Measurements from ENCODE around the gene TMEM106C. TPM values are rescaled to one million over a fixed set of nuclear protein-coding genes. Genes with fewer than 3 reads are reported as not detected.

Gene TMEM106C
- polyA plus RNA-seq, 1 donor (not counting 4 experiments of a cell fraction or from before 2014, with no cell fraction given) = 134 TPM

DNA sequence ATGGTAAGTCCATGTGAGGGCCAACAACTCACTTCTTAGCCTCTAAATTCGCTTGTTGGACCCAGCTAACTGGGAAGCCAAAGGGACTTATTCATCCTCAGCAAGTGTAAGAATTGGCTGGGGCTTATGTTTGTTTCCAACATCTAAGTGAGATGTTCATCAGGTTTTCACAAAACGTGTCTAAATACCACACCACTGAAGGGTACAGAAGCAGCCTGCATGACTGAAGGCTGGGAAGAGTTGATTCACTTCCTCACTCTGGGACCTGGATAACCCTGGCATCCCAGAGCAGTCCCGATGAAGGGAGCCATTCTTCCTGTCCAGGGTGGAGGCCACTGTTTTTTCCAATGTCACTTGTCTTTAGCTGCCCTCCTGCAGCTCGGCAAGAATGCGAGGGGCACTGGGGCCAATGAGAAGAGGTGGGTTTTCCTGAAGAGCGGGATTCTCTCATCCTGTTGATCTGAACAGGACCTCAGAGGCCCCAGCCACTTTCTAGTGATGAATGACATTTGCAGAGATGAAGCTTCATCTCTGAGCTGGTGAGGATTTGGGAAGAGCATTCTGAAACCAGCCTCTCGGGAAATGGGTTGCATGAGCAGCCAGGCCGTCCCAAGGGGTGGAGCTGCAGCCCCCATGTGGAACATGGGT lies 53.1 kb downstream of the TMEM106C start:
- no peak overlapping the region for H2AFZ ChIP-seq (ENCODE audit: control insufficient read depth, low read length)
- H3K4me2 ChIP-seq (ENCODE audit: control insufficient read depth, extremely low read depth, insufficient read depth, low read depth, low read length) = no peak overlapping the region
- DNase-seq (ENCODE audit: low read depth, low spot score) = no peak
- no peaks in the 10 kb centered on the region for H3K79me2 ChIP-seq (ENCODE audit: control insufficient read depth, insufficient read depth, low read length)
- peaks cover 18% of the 10 kb centered on the region for H3K27me3 ChIP-seq (ENCODE audit: control insufficient read depth, extremely low read depth, insufficient read depth, low read length)
- H3K4me3 ChIP-seq (ENCODE audit: control insufficient read depth in 2 of 3, extremely low read depth in 1 of 3, insufficient read depth in 2 of 3, low read depth in 1 of 3, low read length in 3 of 3) = no peak overlapping the region
- dilution Hi-C loops (cut with MboI; ENCODE audit: extremely low pct_ligation_motif_present, low sequenced_read_pairs) = no loop called here
- H4K20me1 ChIP-seq (ENCODE audit: control insufficient read depth, extremely low read depth, insufficient read depth, low read length) = no peaks in the 10 kb centered on the region
- no peaks in the 10 kb centered on the region for H3K9me1 ChIP-seq (ENCODE audit: control insufficient read depth, extremely low read depth, insufficient read depth, low read length)
- no peak for FAIRE-seq
- no peaks in the 10 kb centered on the region for H3K4me1 ChIP-seq (ENCODE audit: control insufficient read depth, extremely low read depth, insufficient read depth, low read length)
- H3K9me3 ChIP-seq (ENCODE audit: control insufficient read depth, low read depth, low read length) = no peaks in the 10 kb centered on the region
- H3K36me3 ChIP-seq (ENCODE audit: control insufficient read depth in 2 of 2, extremely low read depth in 1 of 2, insufficient read depth in 2 of 2, low read length in 2 of 2) = no peaks in the 10 kb centered on the region
- no peak for TF ChIP-seq EZH2 (IDR thresholded peaks at IDR 0.05; ENCODE audit: low read length)
- TF ChIP-seq, protein P1, sequence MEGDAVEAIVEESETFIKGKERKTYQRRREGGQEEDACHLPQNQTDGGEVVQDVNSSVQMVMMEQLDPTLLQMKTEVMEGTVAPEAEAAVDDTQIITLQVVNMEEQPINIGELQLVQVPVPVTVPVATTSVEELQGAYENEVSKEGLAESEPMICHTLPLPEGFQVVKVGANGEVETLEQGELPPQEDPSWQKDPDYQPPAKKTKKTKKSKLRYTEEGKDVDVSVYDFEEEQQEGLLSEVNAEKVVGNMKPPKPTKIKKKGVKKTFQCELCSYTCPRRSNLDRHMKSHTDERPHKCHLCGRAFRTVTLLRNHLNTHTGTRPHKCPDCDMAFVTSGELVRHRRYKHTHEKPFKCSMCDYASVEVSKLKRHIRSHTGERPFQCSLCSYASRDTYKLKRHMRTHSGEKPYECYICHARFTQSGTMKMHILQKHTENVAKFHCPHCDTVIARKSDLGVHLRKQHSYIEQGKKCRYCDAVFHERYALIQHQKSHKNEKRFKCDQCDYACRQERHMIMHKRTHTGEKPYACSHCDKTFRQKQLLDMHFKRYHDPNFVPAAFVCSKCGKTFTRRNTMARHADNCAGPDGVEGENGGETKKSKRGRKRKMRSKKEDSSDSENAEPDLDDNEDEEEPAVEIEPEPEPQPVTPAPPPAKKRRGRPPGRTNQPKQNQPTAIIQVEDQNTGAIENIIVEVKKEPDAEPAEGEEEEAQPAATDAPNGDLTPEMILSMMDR (optimal IDR thresholded peaks at IDR 0.05 in 1 of 3, IDR thresholded peaks at IDR 0.05 in 1 of 3, conservative IDR thresholded peaks at IDR 0.05 in 1 of 3; ENCODE audit: extremely low read depth in 1 of 3, insufficient read depth in 2 of 3, low read length in 3 of 3) = no peak
- no peak overlapping the region for H3K9ac ChIP-seq (ENCODE audit: control insufficient read depth, extremely low read depth, insufficient read depth, low read length)
- no peak overlapping the region for H3K27ac ChIP-seq (ENCODE audit: control insufficient read depth, insufficient read depth, low read length)

DNA sequence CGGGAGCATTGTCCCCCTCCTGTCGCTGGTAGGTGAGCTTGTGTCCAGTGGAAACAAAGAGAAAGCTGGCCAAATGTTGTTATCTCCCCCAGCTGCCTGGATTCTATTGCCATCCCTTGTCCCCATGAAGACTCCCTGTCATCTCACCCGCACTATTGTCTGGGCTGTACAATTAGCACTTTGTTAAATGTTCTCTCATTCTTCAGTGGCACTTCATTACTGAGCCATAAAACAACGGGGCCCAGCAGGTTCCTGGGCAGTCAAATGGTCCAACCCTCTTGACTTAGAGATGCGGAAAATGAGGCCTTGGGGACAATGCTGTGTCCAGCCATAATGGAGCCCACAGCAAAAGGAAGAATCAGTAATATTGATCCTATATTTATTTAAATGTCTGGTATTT lies 54.1 kb downstream of the TMEM106C start:
- Histone ChIP-seq H3K36me3 (ENCODE audit: control insufficient read depth in 2 of 2, extremely low read depth in 1 of 2, insufficient read depth in 2 of 2, low read length in 2 of 2) (no peaks in the 10 kb centered on the region), H3K9me1 (ENCODE audit: control insufficient read depth, extremely low read depth, insufficient read depth, low read length) (no peaks in the 10 kb centered on the region), H3K27me3 (ENCODE audit: control insufficient read depth, extremely low read depth, insufficient read depth, low read length) (peaks cover 23% of the 10 kb centered on the region), H3K4me1 (ENCODE audit: control insufficient read depth, extremely low read depth, insufficient read depth, low read length) (no peaks in the 10 kb centered on the region), H4K20me1 (ENCODE audit: control insufficient read depth, extremely low read depth, insufficient read depth, low read length) (no peaks in the 10 kb centered on the region), H3K4me3 (ENCODE audit: control insufficient read depth in 2 of 3, extremely low read depth in 1 of 3, insufficient read depth in 2 of 3, low read depth in 1 of 3, low read length in 3 of 3) (no peak overlapping the region), H3K4me2 (ENCODE audit: control insufficient read depth, extremely low read depth, insufficient read depth, low read depth, low read length) (no peak overlapping the region), H3K27ac (ENCODE audit: control insufficient read depth, insufficient read depth, low read length) (no peak overlapping the region), H3K9me3 (ENCODE audit: control insufficient read depth, low read depth, low read length) (no peaks in the 10 kb centered on the region), H3K9ac (ENCODE audit: control insufficient read depth, extremely low read depth, insufficient read depth, low read length) (no peak overlapping the region), H3K79me2 (ENCODE audit: control insufficient read depth, insufficient read depth, low read length) (no peaks in the 10 kb centered on the region), H2AFZ (ENCODE audit: control insufficient read depth, low read length) (no peak overlapping the region)
- dilution Hi-C loops (cut with MboI; ENCODE audit: extremely low pct_ligation_motif_present, low sequenced_read_pairs) = no loop called here
- no peak for FAIRE-seq
- TF ChIP-seq EZH2 (IDR thresholded peaks at IDR 0.05; ENCODE audit: low read length) = no peak
- TF ChIP-seq, protein P1 (optimal IDR thresholded peaks at IDR 0.05 in 1 of 3, IDR thresholded peaks at IDR 0.05 in 1 of 3, conservative IDR thresholded peaks at IDR 0.05 in 1 of 3; ENCODE audit: extremely low read depth in 1 of 3, insufficient read depth in 2 of 3, low read length in 3 of 3) = no peak
- DNase-seq (ENCODE audit: low read depth, low spot score) = no peak

All from keratinocyte (primary cell).